Embryonic facial prominence (tissue), 1 donor: ENCODE results near the gene POU6F2.

Source experiments
- DNase-seq: peaks from one replicate; pipeline ENCODE4 v3.0.0-alpha.2; 2016; ENCODE audit errors: extremely low spot score

POU6F2 gene

GRCh38 chr7:39399986-39400385, 422.3 kb downstream of the POU6F2 start:
- no peak for DNase-seq

- no peak for DNase-seq
Measured at GRCh38 chr7:39400836-39401235, 423.1 kb downstream of the POU6F2 start.

DNA sequence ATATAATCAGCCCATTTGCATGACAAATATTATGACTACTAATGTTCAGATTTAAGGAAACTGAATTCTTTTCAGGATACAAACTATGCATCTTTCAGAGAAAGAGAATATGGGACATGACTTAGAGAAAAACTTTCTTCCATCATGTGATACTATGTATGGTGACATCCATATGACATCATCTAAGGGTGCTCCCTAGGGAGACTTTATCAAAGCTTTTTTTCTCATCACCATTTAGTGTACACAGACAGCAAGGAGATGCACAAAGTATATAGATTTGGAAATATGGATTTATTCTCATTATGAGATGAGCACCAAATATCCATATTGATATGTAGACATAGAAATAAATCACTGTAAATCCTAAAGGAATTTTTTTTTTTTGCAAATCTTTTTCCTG, 424.3 kb downstream of the POU6F2 start:
- DNase-seq: no peak

GRCh38 chr7:39404907-39405306, 427.2 kb downstream of the POU6F2 start:
- DNase-seq: no peak

GRCh38 chr7:39405581-39405980, 427.9 kb downstream of the POU6F2 start:
- DNase-seq: no peak

DNA sequence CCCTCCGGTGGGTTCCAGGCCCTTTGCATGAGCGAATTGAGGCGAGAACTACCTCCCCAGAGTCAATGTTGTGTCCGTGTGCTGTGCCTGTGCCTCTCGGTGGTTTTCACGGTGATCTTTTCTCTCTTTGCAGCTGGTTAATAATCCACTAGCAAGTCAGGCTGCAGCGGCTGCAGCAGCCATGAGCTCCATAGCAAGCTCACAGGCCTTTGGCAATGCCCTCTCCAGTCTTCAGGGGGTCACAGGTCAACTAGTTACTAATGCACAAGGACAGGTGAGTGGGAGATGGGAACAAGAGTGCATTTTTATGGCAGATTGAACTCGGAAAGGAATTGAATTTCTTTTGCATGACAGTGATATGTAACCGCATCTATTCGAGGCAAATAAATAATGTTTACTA, 428.8 kb downstream of the POU6F2 start:
- no peak for DNase-seq

GRCh38 chr7:39407137-39407536, 429.4 kb downstream of the POU6F2 start:
- DNase-seq: no peak

DNA sequence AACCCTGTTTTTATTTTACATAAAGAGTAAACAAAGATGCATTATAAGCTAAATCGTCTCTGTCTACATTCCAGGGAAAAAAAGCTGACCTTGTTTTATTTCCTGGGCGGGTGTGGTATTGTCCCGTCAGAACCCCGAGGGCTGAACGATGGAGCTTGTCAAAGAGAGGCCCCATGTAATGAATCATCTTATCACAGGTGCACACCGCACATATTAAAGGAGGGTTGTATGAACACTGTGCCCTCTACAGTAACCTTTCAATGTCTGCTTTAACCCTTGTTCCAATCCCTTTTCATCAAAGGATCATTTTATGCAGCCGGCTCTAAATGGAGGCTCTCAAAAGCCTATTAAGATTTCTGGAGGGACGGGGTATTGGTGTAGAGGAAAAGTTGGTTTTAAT, 430.0 kb downstream of the POU6F2 start:
- no peak for DNase-seq

GRCh38 chr7:39408906-39409305, 431.2 kb downstream of the POU6F2 start:
- DNase-seq: no peak

DNA sequence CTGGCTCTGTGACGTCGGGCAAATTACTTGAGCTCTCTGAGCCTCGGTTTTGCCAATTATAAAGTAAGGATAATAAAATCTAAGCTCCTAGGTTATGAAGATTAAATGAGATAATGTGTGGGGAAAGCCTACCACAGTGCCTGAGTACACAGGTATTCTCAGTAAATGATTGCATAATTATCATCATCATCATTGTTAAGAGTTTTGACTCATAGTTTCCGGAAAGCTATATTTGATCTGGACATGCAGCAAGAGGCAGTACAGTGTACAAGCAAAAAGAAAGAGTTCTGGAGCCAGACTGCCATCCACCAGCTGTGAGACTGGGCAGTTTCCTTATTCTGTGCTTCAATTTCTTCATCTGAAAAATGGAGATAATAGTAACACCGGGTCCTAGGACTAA, 432.9 kb downstream of the POU6F2 start:
- no peak for DNase-seq

GRCh38 chr7:39413636-39414223, 436.0 kb downstream of the POU6F2 start:
- no peak for DNase-seq

GRCh38 chr7:39414224-39415035, 436.7 kb downstream of the POU6F2 start:
- DNase-seq: no peak

GRCh38 chr7:39415091-39415787, 437.5 kb downstream of the POU6F2 start:
- DNase-seq: no peak

DNA sequence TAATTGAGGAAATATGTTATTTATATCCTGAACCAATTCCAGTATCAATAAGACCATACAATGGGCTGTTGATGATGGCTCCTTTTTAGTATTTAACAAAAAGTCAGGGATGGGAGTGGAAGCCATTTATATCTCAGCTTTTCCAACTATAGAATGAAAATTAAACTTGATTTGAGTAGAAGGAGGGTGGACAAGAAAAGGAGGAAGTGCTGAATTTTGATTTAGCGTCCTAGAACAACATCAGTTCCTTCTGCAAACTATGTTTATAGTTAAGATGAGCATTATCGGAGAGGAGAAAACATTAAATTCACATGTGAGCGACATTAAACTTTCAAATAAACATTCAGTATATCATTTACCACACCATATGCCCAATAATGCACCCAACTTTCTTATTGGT, 439.2 kb downstream of the POU6F2 start:
- no peak for DNase-seq

DNA sequence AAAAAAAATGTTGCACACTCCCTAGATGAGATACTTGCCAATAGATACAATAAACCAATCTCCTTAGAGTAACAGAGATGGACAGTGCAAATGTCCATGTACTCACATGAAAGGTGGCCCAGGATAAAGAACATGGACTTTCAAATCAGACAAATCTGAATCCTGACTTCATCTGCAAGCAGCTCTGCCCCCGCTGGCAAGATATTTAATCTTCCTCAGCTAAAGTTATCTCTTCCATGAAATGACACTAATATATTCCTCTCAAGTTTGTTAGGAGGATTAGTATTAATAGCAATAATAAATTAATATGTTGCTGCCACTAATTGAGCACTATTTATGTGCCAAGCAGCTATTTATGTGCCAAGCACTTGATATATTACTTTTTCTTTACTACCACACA, 439.9 kb downstream of the POU6F2 start:
- DNase-seq: no peak

GRCh38 chr7:39421251-39421650, 443.5 kb downstream of the POU6F2 start:
- no peak for DNase-seq

DNA sequence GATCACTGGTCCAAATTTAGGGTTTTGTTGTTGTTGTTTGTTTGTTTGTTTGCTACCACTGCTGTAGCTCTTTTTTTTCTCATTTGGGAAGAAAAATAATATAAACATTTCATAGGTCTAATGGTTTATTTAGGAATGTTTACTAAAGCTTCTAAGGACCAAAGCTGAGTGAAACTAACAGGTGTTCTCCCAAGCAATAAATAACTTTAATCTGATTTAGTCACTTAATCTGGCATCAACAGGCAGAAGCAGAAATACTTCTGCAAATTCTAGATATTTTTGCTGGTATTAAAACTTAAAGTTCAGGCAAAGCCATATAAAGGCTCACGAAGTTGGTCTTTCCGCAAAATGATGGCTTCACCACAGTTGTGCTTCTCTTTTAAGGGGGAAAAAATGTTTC, 444.0 kb downstream of the POU6F2 start:
- no peak for DNase-seq

- no peak for DNase-seq
Measured at GRCh38 chr7:39428221-39428620, 450.5 kb downstream of the POU6F2 start.

GRCh38 chr7:39429421-39429820, 451.7 kb downstream of the POU6F2 start:
- no peak for DNase-seq

DNA sequence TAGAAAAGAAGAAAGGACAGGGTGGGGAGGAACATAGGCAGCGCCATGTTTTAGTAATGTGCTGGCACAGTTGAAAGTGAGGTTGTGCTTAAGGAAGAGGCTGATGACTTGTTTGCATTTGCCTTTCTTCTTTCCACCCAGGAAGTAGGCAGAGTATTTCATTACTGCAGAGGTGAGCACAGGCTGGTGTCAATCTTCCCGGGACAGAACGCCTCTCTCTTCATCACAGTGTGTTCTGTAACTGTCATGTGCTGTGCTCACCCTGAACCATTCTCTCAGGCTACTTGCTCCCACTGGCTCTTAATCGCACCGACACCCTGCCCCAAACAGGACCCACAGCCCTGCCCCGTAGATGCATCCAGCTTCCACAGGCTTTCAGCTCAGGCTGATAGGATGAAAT, 452.7 kb downstream of the POU6F2 start:
- no peak for DNase-seq

DNA sequence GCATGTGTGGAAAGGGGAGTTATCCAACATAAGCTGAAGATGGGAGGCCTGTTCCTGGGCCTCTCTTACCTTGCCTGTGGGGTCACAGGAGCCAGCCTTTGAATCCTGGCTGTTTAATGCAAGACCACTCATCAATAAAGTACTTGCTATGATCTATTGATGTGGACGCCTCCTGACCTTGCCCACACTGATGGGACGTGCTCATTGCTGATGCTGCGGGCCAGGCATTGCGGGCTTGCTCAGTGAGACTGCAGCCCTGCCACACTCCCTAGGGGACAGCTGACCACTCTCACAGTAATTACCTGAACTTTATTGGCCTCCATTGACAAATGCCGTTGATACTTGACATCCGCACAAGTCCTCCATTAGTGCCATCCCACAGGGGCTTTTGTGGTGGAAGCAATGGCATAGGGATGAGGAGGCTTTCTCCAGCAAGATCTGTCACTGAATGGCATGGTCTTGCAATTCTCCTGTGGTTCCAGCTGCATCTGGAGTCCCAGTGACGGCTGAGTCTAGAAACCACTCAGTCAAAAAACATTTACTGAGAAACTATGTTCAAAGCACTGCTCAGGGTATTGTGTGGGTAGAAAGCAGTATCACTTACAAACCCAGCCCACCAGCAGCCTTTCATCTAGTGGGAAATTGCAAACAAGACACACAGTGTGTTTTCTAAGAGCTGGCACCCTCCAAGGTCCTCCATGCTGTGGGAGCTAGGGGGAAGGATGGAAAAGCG, 453.4 kb downstream of the POU6F2 start:
- DNase-seq: no peak

DNA sequence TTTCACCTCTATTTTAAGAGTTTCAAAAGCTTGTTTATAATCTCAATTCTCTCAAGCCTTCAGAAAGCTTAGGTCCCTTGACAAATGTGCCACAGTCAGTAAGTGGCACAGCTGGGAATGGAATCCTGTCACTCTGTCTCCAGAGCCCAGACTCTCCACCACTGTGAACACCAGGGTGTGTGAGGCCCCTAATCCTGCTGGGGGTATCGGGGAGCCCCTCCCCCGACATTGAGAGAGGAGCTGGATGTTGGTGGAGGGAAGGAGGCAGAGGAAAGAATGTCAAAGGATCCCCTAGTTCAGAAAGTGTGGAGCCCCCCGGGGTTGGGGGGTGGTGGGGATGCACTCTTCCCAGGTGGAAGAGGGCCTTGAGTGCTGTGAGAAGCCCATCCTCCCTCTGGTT, 454.7 kb downstream of the POU6F2 start:
- no peak for DNase-seq
